Neural crest cell (in vitro differentiated cells): Measurements from ENCODE around the gene TRAPPC5. TPM values are rescaled to one million over a fixed set of nuclear protein-coding genes. Genes with fewer than 3 reads are reported as not detected.
"Not testable (repeated sequence)": the region's sequence is repeated elsewhere in the genome, so short reads cannot be mapped to it uniquely, and the experiment has no call there.

Experiments
- DNase-seq: peaks from one replicate; pipeline ENCODE4 v3.0.0; 2021; ENCODE audit warnings: low read depth, mixed read lengths, low spot score
- H3K27ac Mint-ChIP-seq: one replicate; pipeline ENCODE4 v1.8.0; 2021; ENCODE audit warnings: mild to moderate bottlenecking, mixed read lengths; ENCODE audit not compliant: unreplicated experiment
- H3K27me3 Mint-ChIP-seq: 2 replicates; pipeline ENCODE4 v1.8.0; 2021; ENCODE audit warnings: low read depth, mild to moderate bottlenecking, mixed read lengths
- H3K36me3 Mint-ChIP-seq: 2 replicates; pipeline ENCODE4 v1.8.0; 2021; ENCODE audit warnings: low read depth, mild to moderate bottlenecking, mixed read lengths
- H3K4me1 Mint-ChIP-seq: 2 replicates; pipeline ENCODE4 v1.8.0; 2021; ENCODE audit warnings: mixed read lengths
- H3K4me3 Mint-ChIP-seq: one replicate; pipeline ENCODE4 v1.8.0; 2021; ENCODE audit warnings: mild to moderate bottlenecking, mixed read lengths
- H3K9me3 Mint-ChIP-seq: 2 replicates; pipeline ENCODE4 v1.8.0; 2021; ENCODE audit warnings: mixed read lengths
- CTCF ChIP-seq: fragments of 200-600 bp; sonication (generic); conservative IDR thresholded peaks from 2 replicates; pipeline ENCODE4 v1.5.0; 2021; ENCODE audit warnings: antibody characterized with exemption, mild to moderate bottlenecking
- total RNA-seq: library from RNA; stranded (reverse); gene quantifications from 2 replicates; pipeline ENCODE4 v1.2.1, GENCODE V29; 2021

The TRAPPC5 gene
- total RNA-seq, 1 donor from 2014 or later = 83.8 TPM

- Mint-ChIP-seq H3K27me3 (peaks cover 51% of the 10 kb centered on the region), H3K9me3 (peaks cover 7% of the 10 kb centered on the region), H3K4me1 (no peaks in the 10 kb centered on the region), H3K27ac (no peak overlapping the region), H3K36me3 (no peaks in the 10 kb centered on the region), H3K4me3 (no peak overlapping the region)
- TF ChIP-seq CTCF = no peak
- no peak for DNase-seq
These were observed 39.8 kb upstream of the TRAPPC5 start for GRCh38 chr19:7640803-7641202.

DNA sequence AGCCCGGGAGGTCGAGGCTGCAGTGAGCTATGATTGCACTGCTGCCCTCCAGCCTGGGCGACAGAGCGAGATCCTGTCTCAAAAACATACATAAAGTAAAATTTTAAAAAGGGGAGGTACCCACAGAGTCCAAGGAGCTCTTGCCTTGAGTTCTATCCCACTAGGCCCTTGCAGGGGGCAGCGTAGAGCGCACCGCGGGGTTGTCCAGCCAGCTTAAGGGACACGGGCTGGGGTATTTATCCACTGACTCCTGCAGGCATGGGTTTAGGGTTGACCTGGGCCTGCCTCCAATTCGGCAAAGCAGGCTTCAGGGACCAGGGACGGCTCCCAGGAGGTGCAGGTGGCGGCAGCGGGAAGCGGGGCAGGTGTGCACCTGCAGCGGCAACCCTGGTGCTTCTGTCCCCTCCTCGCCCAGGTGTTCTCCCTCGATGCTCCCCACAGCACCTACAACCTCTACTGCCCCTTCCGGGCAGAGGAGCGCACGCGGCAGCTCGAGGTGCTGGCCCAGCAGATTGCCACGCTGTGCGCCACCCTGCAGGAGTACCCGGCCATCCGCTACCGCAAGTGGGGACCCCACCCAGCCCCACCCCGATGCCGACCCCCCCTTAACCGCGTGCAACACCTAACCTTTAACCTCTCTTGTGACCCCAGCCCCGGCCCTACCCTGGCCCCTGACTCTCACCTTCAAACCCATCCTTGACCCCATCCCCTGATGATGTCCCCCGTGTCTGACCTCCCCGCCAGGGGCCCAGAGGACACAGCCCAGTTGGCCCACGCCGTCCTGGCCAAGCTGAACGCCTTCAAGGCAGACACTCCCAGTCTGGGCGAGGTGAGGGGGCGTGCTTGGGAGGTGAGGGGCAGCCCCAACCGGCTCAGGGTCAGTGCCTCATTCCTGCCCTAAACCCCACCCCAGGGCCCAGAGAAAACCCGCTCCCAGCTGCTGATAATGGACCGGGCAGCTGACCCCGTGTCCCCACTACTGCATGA lies 39.0 kb upstream of the TRAPPC5 start:
- H3K9me3 Mint-ChIP-seq = peaks cover 7% of the 10 kb centered on the region
- H3K27me3 Mint-ChIP-seq = peaks cover 44% of the 10 kb centered on the region
- TF ChIP-seq CTCF = peak; percentile 22
- H3K27ac Mint-ChIP-seq = no peak overlapping the region
- H3K4me1 Mint-ChIP-seq = no peaks in the 10 kb centered on the region
- H3K36me3 Mint-ChIP-seq = no peaks in the 10 kb centered on the region
- DNase-seq = no peak
- H3K4me3 Mint-ChIP-seq = no peak overlapping the region

DNA sequence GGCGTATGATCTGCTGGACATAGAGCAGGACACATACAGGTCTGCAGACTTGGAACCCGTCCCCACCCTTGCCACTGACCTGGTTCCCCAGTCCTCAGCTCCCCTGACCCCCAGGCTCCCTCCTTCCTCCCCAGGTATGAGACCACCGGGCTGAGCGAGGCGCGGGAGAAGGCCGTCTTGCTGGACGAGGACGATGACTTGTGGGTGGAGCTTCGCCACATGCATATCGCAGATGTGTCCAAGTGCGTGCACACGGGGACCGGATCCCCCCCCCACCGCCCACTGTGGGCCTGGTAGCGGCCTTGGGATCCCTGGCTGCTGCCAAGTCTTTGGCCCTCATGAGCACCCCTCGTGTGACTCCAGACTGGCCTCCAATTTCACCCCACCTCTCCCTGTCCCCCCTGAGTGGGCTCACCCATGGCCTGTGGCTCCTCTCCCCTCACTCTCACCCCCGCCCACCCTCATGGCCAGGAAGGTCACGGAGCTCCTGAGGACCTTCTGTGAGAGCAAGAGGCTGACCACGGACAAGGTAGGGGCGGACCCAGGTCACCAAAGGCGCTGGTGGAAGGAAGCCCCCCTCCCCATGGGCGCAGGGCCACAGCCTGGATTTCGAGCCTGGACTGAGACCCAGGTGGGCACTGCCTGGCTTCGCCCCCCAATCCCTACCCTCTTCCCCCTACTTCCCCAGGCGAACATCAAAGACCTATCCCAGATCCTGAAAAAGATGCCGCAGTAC lies 38.2 kb upstream of the TRAPPC5 start:
- DNase-seq = no peak
- no peaks in the 10 kb centered on the region for H3K36me3 Mint-ChIP-seq
- H3K4me3 Mint-ChIP-seq = no peak overlapping the region
- peaks cover 7% of the 10 kb centered on the region for H3K9me3 Mint-ChIP-seq
- H3K27ac Mint-ChIP-seq = no peak overlapping the region
- no peak for TF ChIP-seq CTCF
- peaks cover 35% of the 10 kb centered on the region for H3K27me3 Mint-ChIP-seq
- H3K4me1 Mint-ChIP-seq = no peaks in the 10 kb centered on the region

- no peak overlapping the region for H3K4me3 Mint-ChIP-seq
- peaks cover 30% of the 10 kb centered on the region for H3K27me3 Mint-ChIP-seq
- no peaks in the 10 kb centered on the region for H3K36me3 Mint-ChIP-seq
- TF ChIP-seq CTCF = no peak
- DNase-seq = no peak
- no peak overlapping the region for H3K27ac Mint-ChIP-seq
- no peaks in the 10 kb centered on the region for H3K4me1 Mint-ChIP-seq
- H3K9me3 Mint-ChIP-seq = peaks cover 7% of the 10 kb centered on the region
These were observed 37.6 kb upstream of the TRAPPC5 start for GRCh38 chr19:7643031-7643415.

DNA sequence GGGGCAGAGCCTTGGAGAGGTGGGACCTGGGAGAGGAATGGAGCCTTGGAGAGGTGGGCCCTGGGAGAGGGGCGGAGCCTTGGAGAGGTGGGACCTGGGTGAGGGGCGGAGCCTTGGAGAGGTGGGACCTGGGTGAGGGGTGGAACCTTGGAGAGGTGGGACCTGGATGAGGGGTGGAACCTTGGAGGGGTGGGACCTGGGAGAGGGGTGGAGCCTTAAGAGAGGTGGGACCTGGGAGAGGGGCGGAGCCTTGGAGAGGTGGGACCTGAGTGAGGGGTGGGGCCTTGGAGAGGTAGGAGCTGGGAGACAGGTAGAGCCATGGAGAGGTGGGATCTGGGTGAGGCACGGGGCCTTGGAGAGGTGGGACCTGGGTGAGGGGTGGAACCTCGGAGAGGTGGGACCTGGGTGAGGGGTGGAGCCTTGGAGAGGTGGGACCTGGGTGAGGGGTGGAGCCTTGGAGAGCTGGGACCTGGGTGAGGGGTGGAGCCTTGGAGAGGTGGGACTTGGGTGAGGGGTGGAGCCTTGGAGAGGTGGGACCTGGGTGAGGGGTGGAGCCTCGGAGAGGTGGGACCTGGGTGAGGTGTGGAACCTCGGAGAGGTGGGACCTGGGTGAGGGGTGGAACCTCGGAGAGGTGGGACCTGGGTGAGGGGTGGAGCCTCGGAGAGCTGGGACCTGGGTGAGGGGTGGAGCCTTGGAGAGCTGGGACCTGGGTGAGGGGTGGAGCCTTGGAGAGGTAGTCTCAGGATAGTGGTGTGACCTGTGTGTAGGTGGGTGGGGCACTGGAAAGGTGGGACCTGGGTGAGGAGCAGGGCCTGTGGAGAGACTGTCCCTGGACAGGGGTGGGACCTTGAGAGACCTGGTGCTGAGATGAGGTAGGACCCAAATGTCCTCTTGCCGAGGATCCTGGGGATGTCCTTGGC lies 36.7 kb upstream of the TRAPPC5 start:
- H3K4me1 Mint-ChIP-seq, H3K27ac Mint-ChIP-seq, H3K9me3 Mint-ChIP-seq, DNase-seq, H3K36me3 Mint-ChIP-seq, H3K4me3 Mint-ChIP-seq: not testable (repeated sequence)
- peaks cover 21% of the 10 kb centered on the region for H3K27me3 Mint-ChIP-seq
